ENCODE results near the gene ZNF236.
A peak's percentile ranks its signal among the peaks of the same experiment; 100 is the strongest.

Gene ZNF236

GRCh38 chr18:76866666-76867065 lies 44.3 kb downstream of the ZNF236 start:
- DNase-seq = no peak

DNA sequence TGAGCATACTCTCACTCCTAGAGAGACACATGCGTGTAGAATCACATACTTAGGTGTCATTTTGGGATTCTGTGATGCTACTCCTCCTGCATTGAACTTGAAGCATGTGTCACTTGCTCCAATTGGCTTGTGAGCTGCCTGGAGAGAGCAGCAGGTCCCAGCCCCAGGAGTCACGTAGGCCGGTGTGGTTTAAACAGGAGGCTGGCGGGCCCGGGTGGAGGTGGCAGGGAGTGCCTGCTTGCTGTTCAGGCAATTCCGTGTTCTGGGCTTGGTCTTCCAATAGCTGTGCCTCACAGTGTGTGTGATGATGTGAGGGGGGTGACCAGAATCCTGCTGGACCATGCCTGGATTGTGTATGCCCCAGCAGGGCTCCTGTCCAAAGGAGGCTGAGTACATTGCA lies 51.0 kb downstream of the ZNF236 start:
- no peak for DNase-seq

- no peak for DNase-seq
Measured at GRCh38 chr18:76873713-76874112, 51.4 kb downstream of the ZNF236 start.

GRCh38 chr18:76874642-76875389 lies 52.5 kb downstream of the ZNF236 start:
- no peak for DNase-seq

DNA sequence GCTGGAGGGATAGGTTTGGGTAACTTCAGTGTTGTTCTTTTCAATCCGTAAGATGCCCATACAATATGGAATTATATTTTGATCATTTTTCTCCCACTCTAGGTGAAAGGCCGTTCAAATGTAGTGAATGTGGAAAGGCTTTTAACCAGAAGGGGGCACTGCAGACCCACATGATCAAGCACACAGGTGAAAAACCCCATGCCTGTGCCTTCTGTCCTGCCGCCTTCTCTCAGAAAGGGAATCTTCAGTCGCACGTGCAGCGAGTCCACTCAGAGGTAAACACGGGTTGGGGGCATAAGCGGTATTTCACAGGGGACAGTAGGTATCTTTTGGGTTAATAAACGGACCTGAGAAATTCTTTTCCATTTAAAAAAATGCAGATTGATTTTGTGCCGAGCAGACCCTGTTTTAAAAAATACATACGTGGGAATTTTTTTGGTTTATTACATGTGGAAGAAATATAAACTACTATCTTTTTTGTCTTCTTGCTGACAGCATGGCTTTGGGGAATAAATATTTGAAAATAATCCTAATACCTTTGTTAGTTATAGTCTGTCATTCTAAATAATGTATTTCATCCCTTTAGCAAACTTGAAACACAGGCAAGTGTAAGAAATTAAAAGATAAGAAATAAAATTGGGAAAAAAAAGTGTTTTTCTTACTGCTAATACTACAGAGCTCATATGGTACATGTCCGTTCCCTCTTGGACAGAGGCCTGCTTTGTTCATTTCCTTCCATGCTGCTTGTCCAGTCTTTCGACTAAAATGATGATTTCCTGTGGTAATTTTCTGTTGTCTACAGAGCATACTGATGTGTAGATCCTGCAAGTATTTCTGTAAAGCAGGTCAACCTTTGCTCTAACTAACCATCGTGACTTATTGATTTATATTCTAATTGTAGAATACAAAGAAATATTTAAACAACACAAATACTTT lies 53.3 kb downstream of the ZNF236 start:
- DNase-seq = peak; percentile 9

GRCh38 chr18:76878426-76878825 lies 56.1 kb downstream of the ZNF236 start:
- no peak for DNase-seq

DNA sequence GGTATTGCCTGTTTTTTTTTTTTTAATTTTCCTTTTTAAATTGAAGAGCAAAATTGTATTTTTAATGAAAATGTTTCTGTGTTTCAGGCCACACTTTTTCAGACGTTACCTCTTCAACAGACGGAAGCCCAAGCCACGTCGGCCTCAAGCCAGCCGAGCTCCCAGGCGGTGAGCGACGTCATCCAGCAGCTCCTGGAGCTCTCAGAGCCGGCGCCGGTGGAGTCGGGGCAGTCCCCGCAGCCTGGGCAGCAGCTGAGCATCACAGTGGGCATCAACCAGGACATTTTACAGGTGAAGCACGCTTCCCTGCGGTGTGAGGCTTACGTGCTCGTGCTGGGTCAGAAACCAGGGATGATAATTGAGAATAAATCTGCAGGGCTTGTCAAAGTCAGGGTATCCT lies 57.7 kb downstream of the ZNF236 start:
- no peak for DNase-seq

DNA sequence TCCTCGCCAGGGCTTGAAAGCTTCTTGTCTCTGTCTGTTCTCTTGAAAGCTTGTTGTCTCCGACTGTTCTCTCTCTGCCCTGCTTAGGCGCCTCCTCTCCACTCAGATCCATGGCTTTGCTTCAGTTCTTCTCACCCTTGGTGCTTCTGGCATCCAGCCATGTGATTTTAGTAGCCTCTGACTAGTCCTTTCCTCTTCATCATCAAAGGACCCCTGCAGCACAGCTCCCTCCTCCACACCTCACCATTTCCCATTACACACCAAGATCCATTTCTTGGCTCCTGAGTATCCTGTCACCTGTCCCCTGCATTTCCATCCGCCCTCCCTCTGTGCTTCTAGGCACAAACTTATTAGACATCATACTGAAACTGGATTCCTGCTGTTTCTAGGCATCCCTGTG lies 59.4 kb downstream of the ZNF236 start:
- DNase-seq = no peak

DNA sequence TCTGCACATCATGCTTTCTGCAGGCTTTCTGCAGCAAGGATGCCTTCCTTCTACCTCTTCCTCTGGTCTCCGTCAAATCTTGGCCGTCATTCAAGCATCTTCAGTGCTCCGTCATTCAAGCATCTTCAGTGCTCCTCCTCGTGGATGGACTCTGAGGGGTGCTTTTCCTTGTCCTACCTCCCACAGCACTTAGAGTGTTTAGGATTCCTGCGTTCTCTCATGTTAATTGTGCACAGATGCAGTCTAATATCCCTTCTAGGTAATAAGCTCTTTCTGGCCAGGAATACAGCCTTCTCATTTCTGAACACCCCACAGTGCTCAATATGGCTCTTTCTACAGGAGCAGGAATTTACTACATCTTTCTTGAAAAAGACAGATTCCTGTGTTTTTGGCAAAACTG lies 59.8 kb downstream of the ZNF236 start:
- DNase-seq = no peak

GRCh38 chr18:76885001-76885400 lies 62.6 kb downstream of the ZNF236 start:
- DNase-seq = no peak

DNA sequence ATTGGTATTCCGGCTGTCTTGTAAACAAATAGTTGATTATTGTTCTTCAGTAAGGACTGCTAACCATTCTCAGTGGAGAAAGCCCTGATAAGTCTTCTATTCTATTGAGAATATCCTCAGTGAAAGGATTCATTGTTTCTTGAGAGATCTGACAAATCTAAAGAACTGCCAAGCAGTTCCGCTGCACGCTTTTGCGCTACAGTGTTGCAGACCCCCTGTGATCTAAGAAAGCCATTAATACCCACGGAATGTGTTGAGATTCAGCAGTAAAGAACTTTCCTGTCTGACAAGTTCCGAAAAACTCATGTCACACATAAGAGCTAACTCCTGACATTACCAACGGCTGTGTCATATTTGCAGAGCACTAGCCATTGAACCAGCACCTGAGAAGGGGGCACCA lies 63.8 kb downstream of the ZNF236 start:
- DNase-seq = no peak

DNA sequence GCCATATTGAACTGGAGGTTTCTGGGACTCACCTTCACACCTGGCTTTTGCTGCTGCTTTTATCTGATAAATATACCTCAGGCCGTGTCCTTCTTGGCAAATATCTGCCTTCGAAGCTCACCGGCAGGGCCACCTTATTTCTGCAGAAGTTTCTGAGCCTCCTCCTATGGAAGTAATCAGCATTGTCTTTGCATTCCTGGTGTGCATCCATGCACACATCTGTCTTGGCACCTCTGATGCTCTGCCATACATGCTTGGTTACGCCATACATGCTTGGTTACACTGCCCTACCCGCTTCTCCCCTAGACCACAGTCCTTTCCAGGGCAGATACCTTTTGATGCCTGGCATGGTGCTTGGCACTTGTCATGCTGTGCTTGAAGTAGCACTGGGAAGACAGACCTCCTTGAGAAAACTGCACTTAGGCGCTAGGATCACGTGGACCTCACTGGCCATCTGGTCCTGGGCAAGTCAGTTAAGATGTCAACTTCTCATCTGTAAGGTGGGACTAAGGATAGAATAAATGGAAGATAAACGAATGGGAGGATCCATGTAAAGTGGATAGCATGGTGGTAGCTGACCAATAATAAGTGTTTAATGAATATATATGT lies 66.8 kb downstream of the ZNF236 start:
- DNase-seq = no peak

- DNase-seq = no peak
Measured at GRCh38 chr18:76892832-76893231, 70.5 kb downstream of the ZNF236 start.

DNA sequence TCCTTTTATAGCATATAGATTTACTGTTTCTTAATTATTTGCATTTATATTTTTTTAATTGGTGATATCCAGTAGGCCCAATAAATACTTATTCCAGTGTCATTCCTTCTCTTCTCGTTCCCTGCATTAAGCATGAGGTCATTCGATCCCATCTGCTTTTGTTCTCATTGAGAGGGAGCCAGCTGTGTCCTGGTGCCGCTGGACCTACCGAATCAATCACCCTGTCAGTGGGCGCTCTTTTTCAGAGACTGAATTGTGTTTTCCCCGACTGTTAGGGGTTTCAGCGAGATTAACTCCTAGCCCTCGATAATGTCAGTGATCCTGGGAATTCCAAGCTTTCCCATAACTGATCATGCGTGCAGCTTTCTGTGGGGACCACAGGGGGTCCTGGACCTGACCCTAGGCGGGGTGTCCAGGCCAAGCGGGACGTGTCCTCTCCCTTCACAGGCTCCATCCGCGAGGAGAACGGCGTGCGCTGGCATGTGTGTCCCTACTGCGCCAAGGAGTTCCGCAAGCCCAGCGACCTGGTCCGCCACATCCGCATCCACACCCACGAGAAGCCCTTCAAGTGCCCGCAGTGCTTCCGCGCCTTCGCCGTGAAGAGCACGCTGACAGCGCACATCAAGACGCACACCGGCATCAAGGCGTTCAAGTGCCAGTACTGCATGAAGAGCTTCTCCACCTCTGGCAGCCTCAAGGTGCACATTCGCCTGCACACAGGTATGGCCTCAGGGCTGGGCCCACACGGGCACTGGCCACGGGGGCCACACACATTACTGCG lies 72.4 kb downstream of the ZNF236 start:
- DNase-seq = no peak

DNA sequence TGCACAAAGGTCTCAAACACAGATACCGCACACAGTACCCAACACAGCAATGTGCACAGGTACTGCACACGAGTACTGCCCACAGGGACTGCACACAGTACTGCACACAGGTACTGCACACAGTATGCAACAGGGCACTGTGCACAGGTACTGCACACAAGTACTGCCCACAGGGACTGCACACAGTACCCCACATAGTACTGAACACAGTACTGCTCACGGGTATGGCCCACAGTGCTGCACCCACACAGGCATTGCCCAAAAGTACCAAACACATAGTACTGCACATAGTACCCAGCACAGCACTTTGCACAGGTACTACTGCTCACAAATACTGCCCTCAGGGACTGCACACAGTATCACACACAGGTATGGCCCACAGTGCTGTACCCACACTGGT lies 73.1 kb downstream of the ZNF236 start:
- no peak for DNase-seq

DNA sequence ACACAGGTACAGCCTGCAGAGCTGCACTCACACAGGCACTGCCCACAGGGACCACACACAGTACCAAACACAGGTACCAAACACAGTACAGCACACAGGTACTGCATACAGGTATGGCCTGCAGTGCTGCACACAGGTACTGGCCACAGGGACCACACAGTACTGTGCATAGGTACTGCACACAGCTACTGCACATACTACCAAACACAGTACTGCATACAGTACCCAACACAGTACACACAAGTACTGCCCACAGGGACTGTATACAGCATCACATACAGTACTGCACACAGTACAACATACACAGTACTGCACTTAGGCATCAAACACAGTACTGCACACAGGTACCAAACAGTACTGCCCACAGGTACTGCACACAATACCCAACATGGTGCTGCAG lies 74.3 kb downstream of the ZNF236 start:
- no peak for DNase-seq

- DNase-seq = no peak
Measured at GRCh38 chr18:76897257-76897656, 74.9 kb downstream of the ZNF236 start.

GRCh38 chr18:76903386-76903785 lies 81.0 kb downstream of the ZNF236 start:
- DNase-seq = no peak

DNA sequence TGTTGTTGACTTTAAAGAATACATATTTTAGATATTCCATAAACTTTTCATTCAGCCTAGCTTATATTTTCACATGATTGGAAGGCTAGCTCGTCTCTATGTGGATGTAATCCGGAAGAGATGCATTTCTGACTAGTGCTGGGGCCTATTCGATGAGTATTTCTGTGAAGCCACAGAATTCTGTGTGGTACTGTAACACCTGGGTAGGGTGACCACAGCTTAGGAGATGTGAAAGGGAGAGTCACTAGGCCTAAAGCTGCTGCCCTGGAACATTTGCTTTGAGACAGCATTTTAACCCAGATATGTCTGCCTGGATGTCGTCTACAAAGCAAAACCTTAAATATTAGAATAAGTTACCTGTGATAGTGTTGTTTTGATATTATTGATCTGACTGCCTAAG lies 83.5 kb downstream of the ZNF236 start:
- DNase-seq = no peak

- no peak for DNase-seq
Measured at GRCh38 chr18:76908277-76908676, 85.9 kb downstream of the ZNF236 start.

GRCh38 chr18:76909439-76909838 lies 87.1 kb downstream of the ZNF236 start:
- no peak for DNase-seq

DNA sequence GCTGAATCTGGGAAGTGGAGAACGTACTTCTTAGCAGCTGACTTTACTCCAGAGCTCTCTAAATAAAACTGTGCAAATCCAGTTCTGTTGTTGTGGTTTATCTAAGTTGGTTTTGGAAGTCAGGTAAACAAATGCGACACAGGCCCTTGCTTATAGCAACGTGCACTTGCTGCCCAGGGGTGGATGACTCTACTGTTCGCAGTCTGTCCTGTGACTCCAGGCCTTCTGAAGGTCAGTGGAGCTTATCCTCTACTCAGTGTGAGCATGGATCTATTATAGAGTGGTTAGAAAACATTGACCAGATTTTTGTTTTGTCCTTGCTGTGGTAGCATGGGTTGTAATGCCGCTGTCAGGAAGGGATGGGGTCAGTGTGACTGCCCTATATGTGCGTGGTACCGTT lies 89.1 kb downstream of the ZNF236 start:
- no peak for DNase-seq

DNA sequence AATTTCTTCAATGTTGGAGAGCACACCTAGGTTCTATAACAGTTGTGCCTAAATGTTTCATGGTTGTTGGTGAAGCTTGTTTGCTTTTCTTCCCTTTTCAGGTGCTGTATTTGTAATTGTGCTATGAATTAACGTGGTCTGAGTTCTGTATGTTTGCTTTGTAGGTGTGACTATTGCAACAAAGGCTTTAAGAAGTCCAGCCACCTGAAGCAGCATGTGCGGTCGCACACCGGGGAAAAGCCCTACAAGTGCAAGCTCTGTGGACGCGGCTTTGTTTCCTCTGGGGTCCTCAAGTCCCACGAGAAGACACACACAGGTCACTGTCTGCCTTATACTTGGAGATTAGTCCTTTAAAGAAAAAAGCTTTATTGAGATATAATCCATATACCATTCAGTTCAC lies 91.2 kb downstream of the ZNF236 start:
- DNase-seq = no peak
